Measurements from ENCODE around the gene CGN. TPM values are rescaled to one million over a fixed set of nuclear protein-coding genes. Genes with fewer than 3 reads are reported as not detected.

The CGN gene
- total RNA-seq, 1 donor from 2014 or later, result 1.7 TPM

GRCh38 chr1:151545542-151545941 is 34.4 kb downstream of the CGN start:
- no peak overlapping the region for H3K27ac Mint-ChIP-seq (ENCODE audit: unreplicated experiment)
- no peaks in the 10 kb centered on the region for H3K27me3 Mint-ChIP-seq (ENCODE audit: unreplicated experiment)
- no peaks in the 10 kb centered on the region for H3K9me3 Mint-ChIP-seq (ENCODE audit: unreplicated experiment)
- H3K36me3 Mint-ChIP-seq (ENCODE audit: unreplicated experiment), result peaks cover 2% of the 10 kb centered on the region
- peaks cover 37% of the 10 kb centered on the region for H3K4me1 Mint-ChIP-seq (ENCODE audit: unreplicated experiment)
- H3K4me3 Mint-ChIP-seq (ENCODE audit: unreplicated experiment), result no peak overlapping the region
- TF ChIP-seq CTCF (IDR thresholded peaks at IDR 0.05), result no peak
- no peak for DNase-seq (ENCODE audit: extremely low spot score, unreplicated experiment)

- no peak for DNase-seq (ENCODE audit: extremely low spot score, unreplicated experiment)
- Mint-ChIP-seq H3K9me3 (ENCODE audit: unreplicated experiment) (no peaks in the 10 kb centered on the region), H3K27ac (ENCODE audit: unreplicated experiment) (no peak overlapping the region), H3K36me3 (ENCODE audit: unreplicated experiment) (peaks cover 2% of the 10 kb centered on the region), H3K4me3 (ENCODE audit: unreplicated experiment) (no peak overlapping the region), H3K27me3 (ENCODE audit: unreplicated experiment) (no peaks in the 10 kb centered on the region), H3K4me1 (ENCODE audit: unreplicated experiment) (peaks cover 36% of the 10 kb centered on the region)
- no peak for TF ChIP-seq CTCF (IDR thresholded peaks at IDR 0.05)
Observed at GRCh38 chr1:151546011-151546925, 35.1 kb downstream of the CGN start.

DNA sequence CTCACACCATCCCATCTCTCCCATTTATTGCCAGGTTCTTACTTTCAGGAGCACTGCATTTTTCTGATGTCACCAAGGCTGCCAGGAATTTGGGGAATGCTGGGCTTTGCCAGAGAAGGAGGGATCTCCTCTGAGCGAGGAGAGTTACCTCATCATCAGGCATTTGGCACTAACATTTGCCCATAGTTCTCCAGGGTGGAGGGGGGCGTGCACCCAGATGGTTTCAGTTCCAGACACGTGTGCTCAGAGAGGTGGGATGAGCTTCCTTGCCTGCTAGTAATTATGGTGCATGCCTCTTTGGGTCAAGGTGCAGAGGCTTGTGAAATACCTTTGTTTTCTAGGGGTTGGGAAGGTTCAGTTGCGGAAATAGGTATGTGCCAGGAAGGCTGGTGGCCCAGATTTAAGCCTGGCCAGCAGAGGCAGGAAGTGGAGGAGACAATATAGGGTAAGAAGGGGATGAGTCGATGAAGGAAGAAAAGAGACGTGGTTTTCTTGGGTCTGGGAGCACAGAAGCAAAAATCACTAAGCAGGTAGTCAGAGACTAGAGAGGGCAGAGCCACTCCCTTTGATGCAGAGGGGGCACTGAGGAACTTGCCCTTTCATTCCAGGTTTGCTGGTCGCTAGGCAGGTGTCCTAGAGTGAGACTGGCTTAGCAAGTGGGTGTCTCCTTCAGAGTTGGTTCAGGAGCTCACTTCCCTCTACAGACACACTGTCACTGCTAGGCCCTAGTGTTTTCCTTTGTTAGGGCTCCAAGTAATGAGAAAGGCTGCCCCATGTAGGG is 36.1 kb downstream of the CGN start:
- peaks cover 30% of the 10 kb centered on the region for H3K4me1 Mint-ChIP-seq (ENCODE audit: unreplicated experiment)
- H3K27me3 Mint-ChIP-seq (ENCODE audit: unreplicated experiment), result no peaks in the 10 kb centered on the region
- peak overlapping the region; percentile 44 for H3K4me3 Mint-ChIP-seq (ENCODE audit: unreplicated experiment)

DNA sequence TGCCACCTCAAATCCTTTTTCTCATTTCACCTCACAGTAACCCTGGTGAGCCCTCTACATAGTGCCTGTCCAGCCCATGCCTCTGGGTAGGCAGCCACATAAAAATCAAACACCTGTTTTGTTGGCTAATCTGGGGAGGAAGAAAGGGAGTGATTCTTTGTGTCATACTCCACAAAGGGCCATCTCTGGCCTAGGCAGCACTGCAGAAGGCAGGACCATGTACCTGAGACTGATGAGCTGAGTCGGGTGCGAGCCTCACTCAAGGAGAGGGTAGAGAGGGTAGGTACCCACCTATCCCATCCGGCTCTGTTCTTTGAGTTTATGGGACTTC is 36.7 kb downstream of the CGN start:
- Mint-ChIP-seq H3K27ac (ENCODE audit: unreplicated experiment) (peak overlapping the region; percentile 86), H3K4me1 (ENCODE audit: unreplicated experiment) (peaks cover 25% of the 10 kb centered on the region), H3K36me3 (ENCODE audit: unreplicated experiment) (peaks cover 2% of the 10 kb centered on the region), H3K9me3 (ENCODE audit: unreplicated experiment) (no peaks in the 10 kb centered on the region), H3K27me3 (ENCODE audit: unreplicated experiment) (no peaks in the 10 kb centered on the region), H3K4me3 (ENCODE audit: unreplicated experiment) (no peak overlapping the region)
- DNase-seq (ENCODE audit: extremely low spot score, unreplicated experiment), result no peak
- TF ChIP-seq CTCF (IDR thresholded peaks at IDR 0.05), result no peak

More for the DNA sequence above, 36.1 kb downstream of the CGN start:
- TF ChIP-seq CTCF (IDR thresholded peaks at IDR 0.05), result no peak
- Mint-ChIP-seq H3K9me3 (ENCODE audit: unreplicated experiment) (no peaks in the 10 kb centered on the region), H3K27ac (ENCODE audit: unreplicated experiment) (peak overlapping the region; percentile 86), H3K36me3 (ENCODE audit: unreplicated experiment) (peaks cover 2% of the 10 kb centered on the region)
- no peak for DNase-seq (ENCODE audit: extremely low spot score, unreplicated experiment)

DNA sequence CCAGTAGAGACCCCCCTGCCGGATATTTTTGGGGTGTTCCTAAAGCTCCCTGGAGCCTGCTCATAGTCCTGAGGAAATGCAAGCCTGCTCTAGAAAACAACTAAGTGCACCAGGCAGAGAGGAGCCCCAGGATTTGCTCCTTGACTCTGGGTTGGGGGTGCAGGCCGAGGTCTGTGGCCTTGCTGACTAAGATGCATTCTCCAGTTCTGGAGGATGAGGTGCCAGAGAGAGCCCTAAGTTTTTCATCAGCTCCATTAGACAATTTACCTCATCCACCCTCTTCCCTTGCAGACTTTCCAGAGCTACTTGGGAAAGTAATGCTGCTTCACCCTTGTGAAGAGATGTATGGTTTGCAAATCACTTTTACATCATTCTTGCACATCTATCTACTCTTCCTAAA is 38.0 kb downstream of the CGN start:
- Mint-ChIP-seq H3K27me3 (ENCODE audit: unreplicated experiment) (no peaks in the 10 kb centered on the region), H3K9me3 (ENCODE audit: unreplicated experiment) (no peaks in the 10 kb centered on the region), H3K27ac (ENCODE audit: unreplicated experiment) (peak overlapping the region; percentile 1), H3K36me3 (ENCODE audit: unreplicated experiment) (peaks cover 2% of the 10 kb centered on the region), H3K4me1 (ENCODE audit: unreplicated experiment) (peaks cover 23% of the 10 kb centered on the region), H3K4me3 (ENCODE audit: unreplicated experiment) (no peak overlapping the region)
- DNase-seq (ENCODE audit: extremely low spot score, unreplicated experiment), result no peak
- no peak for TF ChIP-seq CTCF (IDR thresholded peaks at IDR 0.05)

All from osteocyte (in vitro differentiated cells).